ENCODE measurements around the gene SPC25. TPM values are rescaled to one million over a fixed set of nuclear protein-coding genes. Genes with fewer than 3 reads are reported as not detected.

Gene SPC25, protein sequence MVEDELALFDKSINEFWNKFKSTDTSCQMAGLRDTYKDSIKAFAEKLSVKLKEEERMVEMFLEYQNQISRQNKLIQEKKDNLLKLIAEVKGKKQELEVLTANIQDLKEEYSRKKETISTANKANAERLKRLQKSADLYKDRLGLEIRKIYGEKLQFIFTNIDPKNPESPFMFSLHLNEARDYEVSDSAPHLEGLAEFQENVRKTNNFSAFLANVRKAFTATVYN
- 3.5 and 7.5 TPM in 2 replicates for total RNA-seq

DNA sequence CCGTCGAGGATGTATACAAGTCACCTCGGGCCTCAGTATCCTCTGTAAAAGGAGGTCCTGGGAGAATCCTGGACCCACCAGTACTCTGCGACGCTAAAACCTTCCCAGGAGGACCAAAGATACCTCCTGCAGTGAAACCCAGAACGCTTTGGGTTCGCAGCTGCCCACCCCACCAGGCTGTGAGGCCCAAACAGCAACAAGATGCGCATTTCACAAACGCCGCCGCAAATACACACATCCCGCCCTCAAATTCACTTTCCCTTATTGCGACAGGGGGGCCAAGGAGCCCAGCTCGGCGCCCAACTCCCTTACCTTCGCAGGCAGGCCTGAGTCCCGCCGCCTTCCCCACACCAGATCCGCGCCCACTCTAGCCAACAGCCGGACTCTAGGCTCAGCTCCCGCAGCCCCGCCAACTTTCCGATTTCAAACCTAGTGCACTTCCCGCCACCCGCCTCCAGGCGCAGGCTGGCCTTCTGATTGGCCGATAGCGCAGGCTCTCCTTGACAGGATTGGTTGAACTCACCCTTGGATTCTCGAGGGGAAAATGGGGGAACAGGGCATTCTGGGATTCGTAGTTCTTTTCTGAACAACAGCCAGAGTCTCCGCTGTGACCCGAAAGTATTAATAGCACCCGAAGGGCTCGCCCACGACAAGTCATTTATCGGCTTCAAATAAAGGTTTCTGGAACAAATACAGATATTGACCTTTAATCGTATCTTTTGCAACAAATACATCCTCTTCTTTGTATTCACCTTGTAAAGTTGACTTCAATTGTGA is at the start of gene SPC25:
Gene SPC25 (minus strand): TSS at position 425 of the 777 bp plus-strand sequence. CDS start 911 bp downstream, outside the sequence.

DNA sequence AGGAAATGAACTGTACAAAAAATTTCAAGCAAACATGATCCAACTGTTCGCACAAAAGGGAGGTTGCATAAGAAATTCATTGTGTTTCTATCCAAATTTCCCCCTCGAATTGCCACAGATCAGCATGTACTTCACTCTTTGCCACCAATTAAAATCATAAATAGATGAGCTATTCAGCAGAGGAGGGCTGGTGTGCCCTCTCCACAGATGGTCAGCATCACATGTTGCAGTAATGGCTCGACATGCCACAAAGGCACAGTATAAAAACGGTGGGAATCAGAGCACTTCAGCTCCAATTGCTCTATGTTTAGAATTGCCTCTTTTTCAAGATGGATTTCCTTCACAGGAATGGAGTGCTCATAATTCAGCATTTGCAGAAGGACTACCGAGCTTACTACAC is 10.8 kb upstream of the SPC25 start, which contains the start of gene G6PC2:
Gene G6PC2 (plus strand): TSS at position 289 of the 400 bp plus-strand sequence. CDS start 41 bp downstream, at position 330.

Other genes starting within 250 kb of the SPC25 start
- gene NOSTRIN, start 87.8 kb downstream of the SPC25 start, total RNA-seq = 0.26 TPM in 1 of 2 replicates, not detected in the other
- not detected in 2 replicates for gene G6PC2, start 10.9 kb upstream of the SPC25 start, total RNA-seq
- not detected in 2 replicates for gene ABCB11, start 140.9 kb upstream of the SPC25 start, total RNA-seq
- gene DHRS9, start 179.1 kb upstream of the SPC25 start, total RNA-seq = 0.24 and 0.65 TPM in 2 replicates

Measured in epithelial cell of alveolus of lung (primary cell).